ENCODE results near the gene SIMC1.
"Not testable (repeated sequence)": the region's sequence is repeated elsewhere in the genome, so short reads cannot be mapped to it uniquely, and the experiment has no call there.

GRCh38 chr5:176253370-176254065 lies 15.3 kb downstream of the SIMC1 start:
- not testable (repeated sequence) for TF ChIP-seq POLR2A (IDR thresholded peaks at IDR 0.05)
- TF ChIP-seq, protein P1, sequence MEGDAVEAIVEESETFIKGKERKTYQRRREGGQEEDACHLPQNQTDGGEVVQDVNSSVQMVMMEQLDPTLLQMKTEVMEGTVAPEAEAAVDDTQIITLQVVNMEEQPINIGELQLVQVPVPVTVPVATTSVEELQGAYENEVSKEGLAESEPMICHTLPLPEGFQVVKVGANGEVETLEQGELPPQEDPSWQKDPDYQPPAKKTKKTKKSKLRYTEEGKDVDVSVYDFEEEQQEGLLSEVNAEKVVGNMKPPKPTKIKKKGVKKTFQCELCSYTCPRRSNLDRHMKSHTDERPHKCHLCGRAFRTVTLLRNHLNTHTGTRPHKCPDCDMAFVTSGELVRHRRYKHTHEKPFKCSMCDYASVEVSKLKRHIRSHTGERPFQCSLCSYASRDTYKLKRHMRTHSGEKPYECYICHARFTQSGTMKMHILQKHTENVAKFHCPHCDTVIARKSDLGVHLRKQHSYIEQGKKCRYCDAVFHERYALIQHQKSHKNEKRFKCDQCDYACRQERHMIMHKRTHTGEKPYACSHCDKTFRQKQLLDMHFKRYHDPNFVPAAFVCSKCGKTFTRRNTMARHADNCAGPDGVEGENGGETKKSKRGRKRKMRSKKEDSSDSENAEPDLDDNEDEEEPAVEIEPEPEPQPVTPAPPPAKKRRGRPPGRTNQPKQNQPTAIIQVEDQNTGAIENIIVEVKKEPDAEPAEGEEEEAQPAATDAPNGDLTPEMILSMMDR (IDR thresholded peaks at IDR 0.05): not testable (repeated sequence)
